Psoas muscle (tissue), 8 donors: Measurements from ENCODE around the gene FBXO4. TPM values are rescaled to one million over a fixed set of nuclear protein-coding genes. Genes with fewer than 3 reads are reported as not detected.

ENCODE experiments used
- ATAC-seq, 4 donors: fragments of 200-7000 bp; cut with Tn5 transposase; one replicate each; pipeline ENCODE4 v1.9.1; 2020; ENCODE audit warnings: moderate library complexity in 3 of 4, mild to moderate bottlenecking in 2 of 4
- DNase-seq, 2 donors: peaks; one replicate each; pipeline ENCODE4 v3.0.0-alpha.2; 2020
- H3K27ac ChIP-seq: fragments of 200-600 bp; one replicate; pipeline ENCODE4 v1.8.0; 2022
- H3K27me3 ChIP-seq, 3 donors: fragments of 200-600 bp in 1 of 3; one replicate each; pipeline versions ENCODE4 v1.6.1 to v1.8.0; 2013 to 2022; ENCODE audit warnings: low read length in 2 of 3, mild to moderate bottlenecking in 2 of 3, moderate library complexity in 1 of 3; ENCODE audit not compliant: insufficient read depth in 3 of 3
- H3K36me3 ChIP-seq, 2 donors: fragments of 200-600 bp in 1 of 2; one replicate each; pipeline versions ENCODE4 v1.6.1 to v1.8.0; 2013 to 2022; ENCODE audit warnings: low read depth in 1 of 2, mild to moderate bottlenecking in 1 of 2, moderate library complexity in 1 of 2; ENCODE audit not compliant: insufficient read depth in 1 of 2
- H3K4me1 ChIP-seq: fragments of 200-600 bp; one replicate; pipeline ENCODE4 v1.8.0; 2022
- H3K4me3 ChIP-seq: fragments of 200-600 bp; one replicate; pipeline ENCODE4 v1.8.0; 2022; ENCODE audit warnings: mild to moderate bottlenecking
- H3K9me3 ChIP-seq: fragments of 200-600 bp; one replicate; pipeline ENCODE4 v1.8.0; 2022
- CTCF ChIP-seq: fragments of 200-600 bp; IDR thresholded peaks from one replicate; pipeline ENCODE4 v1.8.0; 2022; ENCODE audit warnings: antibody characterized with exemption
- WGBS, 3 donors: extraction: QIAGEN DNeasy Blood & Tissue Kit; methylation state at CpG; one replicate each; pipeline versions ENCODE4 v1.1.6 to v1.1.7; 2013; 5-methylcytosine and 5-hydroxymethylcytosine counted together
- intact Hi-C, 2 donors: fragments of 100-400 bp; cut with DNase I; formaldehyde crosslinking; loops; one replicate each; pipeline versions ENCODE4 v1.11.0 to v1.14.2; 2022
- polyA plus RNA-seq, 3 donors: library from polyadenylated mRNA; stranded (reverse); fragments of 200-250 nt; gene quantifications; one replicate each; pipeline ENCODE4 v1.2.3, GENCODE V29; 2013
- total RNA-seq, 4 donors: library from RNA; stranded (reverse); fragmentation: NEBNext Ultra II Directional in 2 of 4; extraction: Animal tissue kit (Norgen Biotek cat#: 25700) in 2 of 4; gene quantifications; one replicate each; pipeline versions ENCODE4 v1.2.1 to v1.2.4, GENCODE V29; 2021 to 2023
- donor health status: healthy with polysubstance abuse.
- donor health status: DM: no; HTN: no; CAD: no; lungs with moderate emphysema.
- donor health status: Bipolar disorder and iron deficiency.
- donor health status: healthy.
- donor health status: DM: yes; HTN: yes; CAD: no.
- donor health status: DM: no; HTN: no; CAD: no.
- donor health status: DM: no; HTN: no; CAD: no.
- donor health status: DM: yes; HTN: yes; CAD: no.

Gene FBXO4
- total and polyA plus RNA-seq, 7 donors = 1.2 to 4.3 (median 2.6) TPM

GRCh38 chr5:41878643-41879478, 46.2 kb upstream of the FBXO4 start:
- WGBS, 3 donors = 86 to 91% (median 88%) methylated on average over 3 of the region's 3 CpGs
- no peaks in the 10 kb centered on the region for H3K4me1 ChIP-seq

GRCh38 chr5:41882765-41883164, 42.3 kb upstream of the FBXO4 start:
- Histone ChIP-seq H3K9me3 (no peaks in the 10 kb centered on the region), H3K27ac (no peak overlapping the region), H3K4me1 (no peaks in the 10 kb centered on the region), H3K36me3 (no peaks in the 10 kb centered on the region), H3K4me3 (no peak overlapping the region), H3K27me3 (no peaks in the 10 kb centered on the region)
- intact Hi-C loops = no loop called here
- TF ChIP-seq CTCF = no peak
- WGBS, 3 donors = 43 to 61% (median 51%) methylated on average over 5 of the region's 5 CpGs
- no peak for DNase-seq
- no peak for ATAC-seq

More at GRCh38 chr5:41878643-41879478, 46.2 kb upstream of the FBXO4 start:
- intact Hi-C loops = no loop called here
- Histone ChIP-seq H3K27ac (no peak overlapping the region), H3K4me3 (no peak overlapping the region), H3K27me3 (no peaks in the 10 kb centered on the region), H3K36me3 (no peaks in the 10 kb centered on the region), H3K9me3 (no peaks in the 10 kb centered on the region)
- TF ChIP-seq CTCF = no peak
- ATAC-seq (no peak), DNase-seq (no peak)

GRCh38 chr5:41883243-41883642, 41.8 kb upstream of the FBXO4 start:
- no peaks in the 10 kb centered on the region for H3K27me3 ChIP-seq
- H3K27ac ChIP-seq = no peak overlapping the region
- H3K4me1 ChIP-seq = no peaks in the 10 kb centered on the region
- no peak overlapping the region for H3K4me3 ChIP-seq
- H3K36me3 ChIP-seq = no peaks in the 10 kb centered on the region
- intact Hi-C loops = no loop called here
- ATAC-seq (no peak), DNase-seq (no peak)
- 78 to 92% (median 84%) methylated on average over 3 of the region's 3 CpGs for WGBS, 3 donors
- H3K9me3 ChIP-seq = no peaks in the 10 kb centered on the region
- no peak for TF ChIP-seq CTCF

GRCh38 chr5:41883936-41884335, 41.1 kb upstream of the FBXO4 start:
- Histone ChIP-seq H3K27me3 (no peaks in the 10 kb centered on the region), H3K27ac (no peak overlapping the region), H3K4me3 (no peak overlapping the region), H3K9me3 (no peaks in the 10 kb centered on the region), H3K4me1 (no peaks in the 10 kb centered on the region), H3K36me3 (no peaks in the 10 kb centered on the region)
- WGBS, 3 donors = 87 to 94% (median 90%) methylated on average over 2 of the region's 2 CpGs
- TF ChIP-seq CTCF = no peak
- no peak for DNase-seq
- no peak for ATAC-seq
- intact Hi-C loops = no loop called here

GRCh38 chr5:41885286-41885685, 39.8 kb upstream of the FBXO4 start:
- ATAC-seq (no peak), DNase-seq (no peak)
- Histone ChIP-seq H3K27ac (no peak overlapping the region), H3K4me3 (no peak overlapping the region), H3K9me3 (no peaks in the 10 kb centered on the region), H3K27me3 (peaks cover 0 to 3% (median 0%) of the 10 kb centered on the region in 3 donors), H3K36me3 (no peaks in the 10 kb centered on the region), H3K4me1 (no peaks in the 10 kb centered on the region)
- intact Hi-C loops = no loop called here
- TF ChIP-seq CTCF = no peak
